SK-N-MC (cell line): ENCODE data around the gene PCMT1.

ENCODE experiments used
- EZH2 ChIP-seq: fragments of 200-600 bp; sonication (generic); IDR thresholded peaks from one replicate; pipeline ENCODE4 v1.6.1; 2017; ENCODE audit warnings: antibody characterized with exemption
- POLR2AphosphoS5 ChIP-seq: IDR thresholded peaks from 2 replicates; pipeline ENCODE4 v1.6.1; 2012; ENCODE audit warnings: mild to moderate bottlenecking, low read depth, low read length, borderline replicate concordance

- no peak for TF ChIP-seq EZH2
- no peak for TF ChIP-seq POLR2AphosphoS5
These were observed 16.7 kb downstream of the PCMT1 start for GRCh38 chr6:149766156-149766769.
